Right cardiac atrium (tissue), 5 donors: Measurements from ENCODE around the gene RBBP8. TPM values are rescaled to one million over a fixed set of nuclear protein-coding genes. Genes with fewer than 3 reads are reported as not detected.
"Not testable (repeated sequence)": the region's sequence is repeated elsewhere in the genome, so short reads cannot be mapped to it uniquely, and the experiment has no call there.

ENCODE experiments used
- ATAC-seq, 2 donors: fragments of 200-7000 bp; cut with Tn5 transposase; one replicate each; pipeline versions ENCODE4 v1.8.0 to v1.9.1; 2020; ENCODE audit warnings: moderate library complexity in 2 of 2, mild to moderate bottlenecking in 1 of 2
- DNase-seq, 3 donors: peaks; one replicate each; pipeline ENCODE4 v3.0.0-alpha.2; 2020
- H3K27ac ChIP-seq: one replicate; pipeline ENCODE4 v1.5.1; 2013; ENCODE audit warnings: mild to moderate bottlenecking, low read length, control low read depth, moderate library complexity
- H3K27me3 ChIP-seq: one replicate; pipeline ENCODE4 v1.6.1; 2013; ENCODE audit not compliant: control insufficient read depth, insufficient read depth
- H3K4me1 ChIP-seq: one replicate; pipeline ENCODE4 v1.6.1; 2013; ENCODE audit warnings: low read length; ENCODE audit not compliant: control insufficient read depth, insufficient read depth
- H3K4me3 ChIP-seq: one replicate; pipeline ENCODE4 v1.5.1; 2013; ENCODE audit warnings: low read length, control low read depth
- H3K9me3 ChIP-seq: one replicate; pipeline ENCODE4 v1.6.1; 2013; ENCODE audit warnings: low read length; ENCODE audit not compliant: control insufficient read depth
- WGBS: extraction: QIAGEN DNeasy Blood & Tissue Kit; methylation state at CpG from one replicate; pipeline ENCODE4 v1.1.7; 2013; 5-methylcytosine and 5-hydroxymethylcytosine counted together
- intact Hi-C, 4 donors: fragments of 100-400 bp; cut with DNase I; formaldehyde crosslinking; loops; one replicate each; pipeline versions ENCODE4 v1.11.0 to v1.14.0; 2022 to 2023
- long read RNA-seq, 4 donors: library from polyadenylated mRNA; unstranded; transcript quantifications; one replicate each; pipeline ENCODE4 v2.0.0, GENCODE V29; 2020 to 2021
- polyA plus RNA-seq: library from polyadenylated mRNA; stranded (reverse); fragments of 200-250 nt; gene quantifications from one replicate; pipeline ENCODE4 v1.2.3, GENCODE V29; 2013
- total RNA-seq, 4 donors: library from RNA; stranded (reverse); fragmentation: NEBNext Ultra II Directional; extraction: Animal tissue kit (Norgen Biotek cat#: 25700); gene quantifications; one replicate each; pipeline ENCODE4 v1.2.1, GENCODE V29; 2021
- donor health status: healthy with polysubstance abuse.
- donor health status: DM: no; HTN: yes; CAD: no.
- donor health status: DM: no; HTN: no; CAD: no.
- donor health status: DM: no; HTN: yes; CAD: no; lungs with severe emphysema.
- donor health status: DM: yes; HTN: yes; CAD: no.

The RBBP8 gene
- total RNA-seq (1 to 10 TPM; 6.3 to 9.7 (median 6.7) TPM), polyA plus RNA-seq (6.6 TPM)
- long read RNA-seq, donor 1, partial matches to known transcripts, result 4 of 5 reads
- long read RNA-seq, donor 1, other reads (novel, unspliced or antisense), result 0 of 5 reads
- long read RNA-seq, donor 2, partial matches to known transcripts, result 0 of 4 reads
- long read RNA-seq, donor 2, other reads (novel, unspliced or antisense), result 0 of 4 reads
- long read RNA-seq, donor 3, partial matches to known transcripts, result 31 of 35 reads
- long read RNA-seq, donor 3, other reads (novel, unspliced or antisense), result 3 of 35 reads
- long read RNA-seq, donor 4, result 0 reads

DNA sequence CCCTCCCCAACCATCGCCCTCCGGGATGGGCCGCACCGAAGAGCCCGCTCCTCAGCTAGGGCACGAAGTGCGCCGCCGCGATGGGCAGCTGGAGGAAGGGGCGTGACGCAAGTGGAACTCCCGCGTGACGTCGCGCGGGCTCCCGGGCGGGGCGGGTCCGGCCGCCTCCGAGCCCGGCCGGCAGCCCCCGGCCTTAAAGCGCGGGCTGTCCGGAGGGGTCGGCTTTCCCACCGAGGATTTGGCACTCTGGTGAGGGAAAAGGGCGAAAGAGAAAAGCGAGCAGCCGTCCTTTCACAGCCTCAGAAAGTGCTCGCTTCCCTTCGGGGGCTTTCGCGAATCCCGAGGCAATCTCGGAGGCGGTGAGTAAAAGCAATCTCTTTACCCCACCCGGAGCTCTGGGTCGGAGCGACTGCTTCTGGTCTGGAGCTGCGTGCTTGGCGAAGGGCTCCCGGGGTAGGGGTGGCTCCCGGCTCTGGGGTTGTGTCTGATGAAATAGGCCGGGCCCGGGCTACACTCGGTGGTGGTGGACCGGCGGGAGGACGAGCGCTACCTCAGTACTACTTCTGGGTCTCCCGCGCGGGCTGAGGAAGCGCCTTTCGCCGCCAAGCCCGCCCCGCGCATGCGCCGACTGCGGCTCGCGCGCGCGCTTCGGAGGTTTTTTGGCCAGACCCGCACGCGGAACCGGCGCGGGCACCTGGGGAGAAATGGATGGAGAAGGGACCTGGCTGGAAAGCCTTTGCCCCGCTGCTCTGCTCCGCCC, at the start of gene RBBP8:
RBBP8 (plus strand) TSS at position 123 of the 760 bp plus-strand sequence. CDS start 3,524 bp downstream, outside the sequence.
- intact Hi-C loops, result loop anchor here in 1 of 4 donors (10.0 kb wide), 1 partner anchor 51 kb away; no protein-coding TSS in a partner anchor
- H3K4me1 ChIP-seq, result no peaks in the 10 kb centered on the region
- H3K9me3 ChIP-seq, result no peaks in the 10 kb centered on the region
- H3K27me3 ChIP-seq, result no peaks in the 10 kb centered on the region
- DNase-seq, result peak; percentile 86 to 94 (median 93)
- H3K27ac ChIP-seq, result peak within 1 kb of the TSS; percentile 96
- WGBS, result under 1% methylated on average over 82 of the region's 82 CpGs
- H3K4me3 ChIP-seq, result peak within 1 kb of the TSS; percentile 92
- ATAC-seq, result peak; percentile 98

DNA sequence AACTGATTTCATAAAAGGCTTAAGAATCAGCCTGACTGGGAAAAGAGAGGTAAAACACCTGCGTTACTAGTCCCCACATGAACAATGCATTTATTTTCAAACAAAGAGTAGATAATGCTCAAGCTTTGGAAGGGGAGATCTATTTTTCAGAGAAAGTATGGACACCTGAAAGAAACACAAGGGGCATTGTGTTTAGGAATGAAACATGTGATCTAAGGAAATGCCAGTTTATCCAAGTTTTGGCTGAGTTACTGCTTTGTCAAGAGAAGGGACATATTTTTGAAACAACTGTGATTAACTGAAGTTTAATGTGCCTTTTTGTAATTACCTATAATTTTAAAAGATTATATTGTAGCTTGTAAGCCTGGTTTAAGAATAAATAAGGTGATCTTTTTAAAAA, 49.3 kb upstream of the RBBP8 start:
- DNase-seq, result no peak
- H3K27ac ChIP-seq, result no peak overlapping the region
- WGBS, result 92% methylated on average over 1 of the region's 1 CpG
- no peaks in the 10 kb centered on the region for H3K4me1 ChIP-seq
- intact Hi-C loops, result no loop called here
- H3K9me3 ChIP-seq, result no peaks in the 10 kb centered on the region
- ATAC-seq, result no peak
- H3K4me3 ChIP-seq, result no peak overlapping the region
- H3K27me3 ChIP-seq, result no peaks in the 10 kb centered on the region

DNA sequence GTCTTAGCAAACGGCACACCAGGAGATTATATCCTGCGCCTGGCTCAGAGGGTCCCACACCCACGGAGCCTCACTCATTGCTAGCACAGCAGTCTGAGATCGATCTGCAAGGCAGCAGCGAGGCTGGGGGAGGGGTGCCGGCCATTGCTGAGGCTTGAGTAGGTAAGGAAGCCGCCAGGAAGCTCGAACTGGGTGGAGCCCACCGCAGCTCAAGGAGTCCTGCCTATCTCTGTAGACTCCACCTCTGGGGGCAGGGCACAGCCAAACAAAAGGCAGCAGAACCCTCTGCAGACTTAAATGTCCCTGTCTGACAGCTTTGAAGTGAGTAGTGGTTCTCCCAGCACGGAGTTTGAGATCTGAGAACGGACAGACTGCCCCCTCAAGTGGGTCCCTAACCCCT, 47.4 kb upstream of the RBBP8 start:
- 95% methylated on average over 11 of the region's 11 CpGs for WGBS
- ATAC-seq, H3K4me1 ChIP-seq, H3K27me3 ChIP-seq, intact Hi-C loops, H3K4me3 ChIP-seq, H3K9me3 ChIP-seq, H3K27ac ChIP-seq: not testable (repeated sequence)
- DNase-seq, result peak in 2 of 3 donors; percentile 28 to 33

DNA sequence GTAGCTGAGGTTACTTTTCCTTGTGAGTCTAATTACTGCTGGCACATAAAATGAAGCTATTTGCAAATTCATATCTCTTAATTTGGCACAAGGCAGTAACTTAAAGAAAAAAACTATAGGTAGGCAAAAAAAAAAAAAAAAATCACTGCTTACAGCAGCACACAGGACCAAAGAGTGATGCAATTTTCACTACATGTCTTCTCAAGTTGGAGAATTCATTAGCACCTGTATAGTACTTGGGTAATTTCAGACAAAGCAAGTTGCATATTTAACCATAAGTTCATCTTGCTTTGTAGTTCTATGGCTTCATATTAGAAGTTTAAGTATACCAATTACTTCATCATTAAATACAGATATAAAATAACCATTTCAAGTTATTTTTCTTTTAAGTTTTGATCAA, 33.7 kb upstream of the RBBP8 start:
- intact Hi-C loops, result no loop called here
- H3K27me3 ChIP-seq, result no peaks in the 10 kb centered on the region
- no peak overlapping the region for H3K27ac ChIP-seq
- H3K9me3 ChIP-seq, result no peaks in the 10 kb centered on the region
- no peak for DNase-seq
- ATAC-seq, result no peak
- no peak overlapping the region for H3K4me3 ChIP-seq
- no peaks in the 10 kb centered on the region for H3K4me1 ChIP-seq

DNA sequence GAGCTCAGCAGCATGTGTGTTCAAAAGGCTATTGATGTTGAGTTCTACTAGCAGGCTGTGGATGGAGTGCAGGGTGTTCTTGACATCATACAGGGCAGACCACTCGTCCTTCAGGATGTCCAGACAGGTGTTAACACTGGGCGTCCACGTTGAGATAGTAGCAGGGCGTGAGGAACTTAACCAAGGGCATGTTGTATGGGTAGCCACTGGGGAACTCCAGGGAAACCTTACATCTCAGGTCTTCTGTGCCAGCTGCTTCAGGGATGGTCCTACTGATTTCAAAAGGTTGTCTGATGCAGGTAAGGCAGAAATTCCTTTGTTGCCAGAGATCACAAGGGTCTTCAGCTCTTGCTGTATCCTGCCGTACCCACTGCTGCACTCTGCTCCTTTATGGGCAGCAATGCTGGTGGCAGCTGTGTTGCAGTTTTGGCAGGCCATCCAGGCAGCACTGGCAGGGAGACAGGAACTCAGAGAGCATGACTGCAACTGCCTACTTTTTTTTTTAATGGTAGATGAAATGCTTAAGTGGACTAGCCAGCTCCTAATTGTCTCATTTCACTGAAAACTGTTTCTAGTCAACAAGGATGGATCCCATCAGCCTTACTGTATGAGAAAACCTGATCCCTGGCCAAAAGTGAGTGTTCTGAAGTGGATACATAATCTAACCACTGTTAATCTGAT, 32.4 kb upstream of the RBBP8 start:
- Histone ChIP-seq H3K4me1 (no peaks in the 10 kb centered on the region), H3K27me3 (no peaks in the 10 kb centered on the region), H3K4me3 (no peak overlapping the region), H3K9me3 (no peaks in the 10 kb centered on the region), H3K27ac (no peak overlapping the region)
- intact Hi-C loops, result no loop called here
- 55% methylated on average over 5 of the region's 5 CpGs for WGBS
- ATAC-seq (peak in 1 of 2 donors; percentile 63), DNase-seq (peak; percentile 31 to 71 (median 66))

DNA sequence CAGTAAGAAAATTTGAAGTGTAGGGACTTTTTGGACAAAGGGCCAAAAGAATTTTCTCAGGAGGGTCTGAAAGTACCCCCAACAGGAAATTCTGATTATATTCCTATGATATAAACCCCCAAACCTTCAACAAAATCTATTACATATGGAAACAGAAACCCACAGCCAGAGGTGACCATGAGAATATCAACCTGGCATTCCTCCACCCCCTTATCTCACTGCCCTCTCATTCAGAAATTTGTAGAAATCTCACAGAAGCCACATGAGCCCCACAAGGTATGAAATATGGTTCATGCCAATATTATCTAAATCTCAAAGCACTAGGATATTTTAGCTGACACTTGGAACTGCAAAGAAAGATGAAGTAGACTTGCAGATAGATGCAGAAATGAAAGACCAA, 31.0 kb upstream of the RBBP8 start:
- DNase-seq (no peak), ATAC-seq (no peak)
- Histone ChIP-seq H3K27ac (no peak overlapping the region), H3K9me3 (no peaks in the 10 kb centered on the region), H3K4me3 (no peak overlapping the region), H3K4me1 (no peaks in the 10 kb centered on the region), H3K27me3 (no peaks in the 10 kb centered on the region)
- intact Hi-C loops, result no loop called here

DNA sequence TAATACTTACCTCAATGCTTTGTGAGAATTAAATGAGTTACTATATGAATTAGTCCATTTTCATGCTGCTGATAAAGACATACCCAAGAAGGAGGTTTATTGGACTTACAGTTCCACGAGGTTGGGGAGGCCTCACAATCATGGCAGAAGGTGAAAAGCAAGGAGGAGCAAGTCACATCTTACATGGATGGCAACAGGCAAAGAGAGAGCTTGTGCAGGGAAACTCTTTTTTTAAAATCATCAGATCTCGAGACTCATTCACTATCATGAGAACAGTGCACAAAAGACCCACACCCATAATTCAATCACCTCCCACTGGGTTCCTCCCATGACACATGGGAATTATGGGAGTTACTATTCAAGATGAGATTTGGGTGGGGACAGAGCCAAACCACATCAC, 29.9 kb upstream of the RBBP8 start:
- ATAC-seq, intact Hi-C loops: not testable (repeated sequence)
- WGBS, result 84% methylated on average over 2 of the region's 2 CpGs

DNA sequence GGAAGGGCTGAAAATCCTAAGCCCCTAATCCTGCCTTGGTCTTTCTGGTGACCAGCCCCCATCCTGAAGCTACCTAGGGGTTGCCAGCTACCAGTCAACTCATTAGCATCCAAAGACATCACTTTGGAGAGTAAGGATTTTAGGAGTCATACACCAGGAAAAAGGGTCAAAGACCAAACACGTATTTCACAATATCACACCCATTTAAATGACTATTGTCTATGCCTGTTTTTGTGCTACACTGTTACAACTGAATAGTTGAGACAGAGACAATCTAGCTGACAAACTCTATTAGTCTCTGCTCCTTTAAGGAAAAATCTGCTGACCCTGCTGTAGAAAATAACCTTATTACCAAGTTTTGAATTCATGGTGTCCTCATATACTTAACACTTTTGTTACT, 21.0 kb upstream of the RBBP8 start:
- intact Hi-C loops, result no loop called here
- no peak for DNase-seq
- H3K4me1 ChIP-seq, result no peaks in the 10 kb centered on the region
- no peak overlapping the region for H3K4me3 ChIP-seq
- no peak overlapping the region for H3K27ac ChIP-seq
- H3K27me3 ChIP-seq, result no peaks in the 10 kb centered on the region
- ATAC-seq, result no peak
- H3K9me3 ChIP-seq, result no peaks in the 10 kb centered on the region
- 93% methylated on average over 1 of the region's 1 CpG for WGBS

More for the DNA sequence above, 29.9 kb upstream of the RBBP8 start:
- H3K9me3 ChIP-seq, DNase-seq, H3K4me1 ChIP-seq, H3K4me3 ChIP-seq, H3K27me3 ChIP-seq, H3K27ac ChIP-seq: not testable (repeated sequence)

DNA sequence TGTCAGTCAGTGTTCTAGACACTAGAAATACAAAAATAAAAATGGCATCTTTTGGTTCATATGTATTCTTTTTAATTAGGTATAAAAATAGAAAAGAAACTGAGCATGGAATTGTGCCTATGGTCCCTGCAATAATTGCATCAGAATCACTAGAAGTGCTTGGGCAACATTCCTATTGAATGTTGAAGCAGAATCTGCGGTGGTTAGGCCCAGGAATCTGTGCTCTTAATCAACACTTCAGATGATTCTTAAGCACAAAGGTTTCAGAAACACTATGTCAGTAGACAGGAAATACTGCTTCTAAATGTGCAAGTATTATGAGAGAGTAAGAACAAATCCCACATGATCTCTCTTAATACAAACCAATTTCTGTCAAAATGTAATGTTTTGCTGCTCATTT, 20.3 kb upstream of the RBBP8 start:
- intact Hi-C loops, result no loop called here
- H3K9me3 ChIP-seq, result no peaks in the 10 kb centered on the region
- WGBS, result 84% methylated on average over 1 of the region's 1 CpG

DNA sequence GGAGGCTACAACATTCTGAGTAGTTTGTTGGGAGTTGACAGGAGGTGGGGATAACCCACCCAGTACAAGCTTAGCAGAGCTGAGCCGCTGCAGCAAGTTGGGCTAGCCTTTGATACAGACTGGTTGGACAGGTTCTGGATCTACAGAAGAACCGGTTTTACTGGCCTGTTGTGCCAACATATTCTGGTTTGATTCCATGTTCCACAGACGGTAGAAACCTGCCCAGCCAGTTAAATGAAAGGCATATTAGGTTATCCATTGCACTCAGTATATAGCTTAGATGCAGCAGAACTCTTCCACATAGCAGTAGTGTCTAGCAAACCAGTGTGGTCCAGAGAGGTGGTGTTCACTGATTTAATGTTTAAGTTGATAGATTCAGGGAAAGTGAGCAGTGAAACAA, 19.3 kb upstream of the RBBP8 start:
- intact Hi-C loops, result no loop called here

More for the DNA sequence above, 20.3 kb upstream of the RBBP8 start:
- no peaks in the 10 kb centered on the region for H3K4me1 ChIP-seq
- no peak for ATAC-seq
- no peak for DNase-seq
- H3K27ac ChIP-seq, result no peak overlapping the region
- no peaks in the 10 kb centered on the region for H3K27me3 ChIP-seq
- no peak overlapping the region for H3K4me3 ChIP-seq

DNA sequence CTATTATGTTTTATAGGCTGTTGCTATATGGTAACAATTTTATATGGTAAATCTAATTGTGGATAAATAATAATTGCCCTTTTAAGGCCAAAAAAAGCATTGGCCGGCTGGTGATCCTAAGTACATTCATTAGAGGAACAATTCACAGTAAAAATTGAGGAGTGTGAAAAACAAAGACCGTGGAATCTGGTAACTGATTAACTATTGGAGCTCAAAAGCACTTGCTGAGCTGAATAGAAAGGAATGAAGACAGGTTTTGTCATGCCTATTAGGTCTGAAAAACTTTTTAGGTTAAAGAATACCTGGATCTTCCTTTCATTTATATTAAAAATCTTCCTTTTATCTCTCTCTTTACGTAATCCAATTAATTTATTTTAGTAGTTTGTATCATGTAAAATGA, 18.5 kb upstream of the RBBP8 start:
- Histone ChIP-seq H3K4me3 (no peak overlapping the region), H3K27me3 (no peaks in the 10 kb centered on the region), H3K9me3 (no peaks in the 10 kb centered on the region), H3K4me1 (no peaks in the 10 kb centered on the region), H3K27ac (no peak overlapping the region)
- WGBS, result 85% methylated on average over 3 of the region's 3 CpGs
- intact Hi-C loops, result no loop called here
- no peak for DNase-seq
- ATAC-seq, result no peak

More for the DNA sequence above, 19.3 kb upstream of the RBBP8 start:
- no peak overlapping the region for H3K4me3 ChIP-seq
- no peaks in the 10 kb centered on the region for H3K4me1 ChIP-seq
- no peaks in the 10 kb centered on the region for H3K9me3 ChIP-seq
- 76% methylated on average over 3 of the region's 3 CpGs for WGBS
- no peak overlapping the region for H3K27ac ChIP-seq
- no peaks in the 10 kb centered on the region for H3K27me3 ChIP-seq
- DNase-seq (no peak), ATAC-seq (no peak)
